GM19238 (cell line): ENCODE results near the gene ERVV-1.
"Not testable (repeated sequence)": the region's sequence is repeated elsewhere in the genome, so short reads cannot be mapped to it uniquely, and the experiment has no call there.

Source experiments
- DNase-seq: peaks from one replicate; pipeline ENCODE4 v3.0.0; 2011; ENCODE audit warnings: low spot score; ENCODE audit not compliant: insufficient read length

ERVV-1 gene

DNA sequence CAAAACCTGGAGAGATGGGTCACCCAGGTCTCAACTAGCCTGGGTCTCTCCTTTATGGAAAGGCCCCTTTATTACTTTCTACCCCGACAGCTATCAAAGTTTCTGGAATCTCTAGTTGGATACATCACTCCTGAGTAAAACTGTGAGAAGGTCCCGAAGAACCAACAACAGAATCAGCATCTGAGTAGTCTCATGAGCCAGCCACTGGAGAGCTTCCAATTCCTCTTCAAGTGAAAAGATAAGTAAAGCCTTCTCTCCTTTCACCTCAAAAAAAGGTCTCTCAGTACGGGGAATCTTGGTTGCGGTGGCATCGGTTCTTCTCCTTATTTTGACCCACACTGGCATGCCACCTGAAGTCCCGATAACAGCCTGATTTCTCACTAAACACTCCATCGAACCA lies at the start of gene ERVV-1:
TSS of gene ERVV-1 (plus strand) at position 301 of the 400 bp plus-strand sequence. CDS start 170 bp downstream, outside the sequence.
- no peak for DNase-seq

- DNase-seq: no peak
Measured at GRCh38 chr19:52967772-52968171, 45.9 kb upstream of the ERVV-1 start.

- DNase-seq: no peak
Measured at GRCh38 chr19:52981329-52981728, 32.4 kb upstream of the ERVV-1 start.

DNA sequence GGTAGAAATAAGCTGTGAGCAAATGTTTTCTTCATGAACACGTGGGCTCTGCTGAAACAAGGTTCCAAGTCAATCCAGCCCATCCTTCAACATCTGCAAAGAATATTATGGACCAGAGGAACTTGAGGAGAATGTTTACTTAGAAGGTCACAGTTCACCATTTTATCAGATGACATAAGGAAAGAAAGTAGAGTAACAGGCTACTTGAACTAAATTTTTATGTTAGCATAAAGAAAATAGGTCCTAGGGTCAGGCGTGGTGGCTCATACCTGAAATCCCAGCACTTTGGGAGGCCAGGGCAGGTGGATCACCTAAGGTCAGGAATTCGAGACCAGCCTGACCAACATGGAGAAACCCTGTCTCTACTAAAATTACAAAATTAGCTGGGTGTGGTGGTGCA lies 30.6 kb upstream of the ERVV-1 start:
- not testable (repeated sequence) for DNase-seq

DNA sequence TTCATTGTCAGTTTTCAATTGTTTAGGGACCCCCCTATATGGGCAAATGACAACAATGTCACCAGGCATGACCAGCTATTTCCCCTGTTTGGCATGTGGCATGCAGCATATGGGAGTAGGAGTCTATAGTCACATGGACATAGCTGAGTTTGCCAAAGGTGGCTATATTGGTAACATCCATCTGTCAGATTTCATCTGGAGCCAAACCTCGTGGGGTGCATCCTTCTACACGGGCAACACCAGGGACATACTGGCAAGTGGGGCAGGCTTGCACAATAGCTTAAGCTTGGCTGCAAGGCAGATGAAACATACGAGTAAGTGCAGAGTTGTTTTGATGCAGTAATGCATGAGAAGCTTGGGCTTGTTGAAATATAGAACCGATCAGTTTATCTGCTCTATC lies 26.5 kb upstream of the ERVV-1 start:
- no peak for DNase-seq

DNA sequence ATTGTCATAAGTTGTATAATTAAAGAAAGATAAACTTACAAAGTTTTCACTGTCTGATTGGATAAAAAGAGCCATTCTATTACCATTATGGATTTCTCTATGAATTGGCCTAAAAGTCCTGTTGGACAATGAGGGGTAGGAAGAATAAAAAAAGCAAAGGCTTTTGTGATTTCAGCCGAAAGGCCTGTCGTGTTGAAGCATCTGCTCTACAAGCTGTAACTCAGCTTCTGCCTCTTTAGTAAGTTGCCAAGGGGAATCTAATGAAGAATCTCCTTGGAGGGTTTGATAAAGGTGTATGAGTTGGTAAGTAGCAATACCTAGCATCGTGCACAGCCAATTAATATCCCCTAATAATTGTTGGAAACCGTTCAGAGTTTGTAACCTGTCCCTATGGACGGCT lies 25.2 kb upstream of the ERVV-1 start:
- DNase-seq: no peak

DNA sequence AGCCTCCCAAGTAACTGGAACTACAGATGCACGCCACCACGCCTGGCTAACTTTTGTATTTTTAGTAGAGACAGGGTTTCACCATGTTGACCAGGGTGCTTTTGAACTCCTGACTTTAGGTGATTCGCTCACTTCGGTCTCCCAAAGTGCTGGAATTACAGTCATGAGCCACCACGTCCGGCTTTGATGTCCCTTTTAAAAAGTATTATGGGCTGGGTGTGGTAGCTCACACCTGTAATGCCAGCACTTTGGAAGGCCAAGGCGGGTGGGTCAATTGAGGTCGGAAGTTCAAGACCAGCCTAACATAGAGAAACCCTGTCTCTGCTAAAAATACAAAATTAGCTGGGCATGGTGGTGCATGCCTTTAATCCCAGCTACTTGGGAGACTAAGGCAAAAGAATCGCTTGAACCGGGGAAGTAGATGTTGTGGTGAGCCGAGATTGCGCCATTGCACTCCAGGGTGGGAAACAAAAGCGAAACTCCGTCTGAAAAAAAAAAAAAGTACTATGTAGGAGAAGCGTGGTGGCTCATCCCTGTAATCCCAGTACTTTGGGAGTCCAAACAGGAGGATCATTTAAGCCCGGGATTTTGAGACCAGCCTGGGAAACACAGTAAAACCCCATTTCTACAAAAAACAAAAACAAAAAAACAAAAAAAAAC lies 22.8 kb upstream of the ERVV-1 start:
- DNase-seq: no peak

- DNase-seq: no peak
Measured at GRCh38 chr19:52991484-52991883, 22.2 kb upstream of the ERVV-1 start.

DNA sequence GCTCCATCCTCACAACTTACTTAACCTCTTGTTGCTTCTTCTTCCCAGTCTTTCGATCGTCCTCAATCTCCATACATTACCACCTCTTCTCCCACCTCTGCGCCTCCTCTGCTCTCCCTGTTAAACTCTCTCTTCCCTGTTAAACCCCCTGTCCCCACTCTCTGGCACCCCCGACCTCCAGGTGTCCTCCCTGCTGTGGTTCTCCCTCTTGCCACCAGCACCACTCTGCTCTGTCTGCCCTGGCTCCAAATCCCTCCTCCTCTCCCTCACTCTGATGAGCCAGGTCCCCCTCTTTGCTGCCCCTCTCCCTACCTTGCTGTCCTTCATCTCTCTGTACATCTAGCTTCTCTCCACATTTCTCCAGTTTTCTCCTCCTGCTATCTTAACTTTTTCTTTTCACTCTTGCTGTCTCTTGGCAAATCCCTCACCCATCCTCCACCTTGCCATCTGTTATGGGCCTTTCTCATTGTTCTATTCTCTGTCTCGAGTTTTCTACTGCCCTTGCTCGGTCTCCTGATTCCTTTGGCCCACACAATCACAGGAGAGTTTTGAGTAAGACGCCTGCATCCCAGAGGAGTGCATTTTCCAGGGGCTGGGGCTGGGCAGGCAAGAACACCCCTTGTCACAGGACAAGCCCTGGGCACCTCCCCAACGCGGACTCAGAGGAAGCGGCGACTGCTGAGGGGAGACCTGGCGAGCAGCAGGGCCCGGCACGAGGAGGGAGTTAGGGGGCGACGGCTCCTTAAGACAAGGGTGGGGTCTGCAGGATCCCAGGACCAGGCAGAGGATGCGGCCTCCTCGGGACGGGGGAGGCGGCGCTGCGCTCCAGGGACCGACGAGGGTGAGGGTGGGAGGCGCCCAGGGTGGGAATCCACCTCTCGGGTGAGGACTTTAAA lies 21.4 kb upstream of the ERVV-1 start:
- no peak for DNase-seq

DNA sequence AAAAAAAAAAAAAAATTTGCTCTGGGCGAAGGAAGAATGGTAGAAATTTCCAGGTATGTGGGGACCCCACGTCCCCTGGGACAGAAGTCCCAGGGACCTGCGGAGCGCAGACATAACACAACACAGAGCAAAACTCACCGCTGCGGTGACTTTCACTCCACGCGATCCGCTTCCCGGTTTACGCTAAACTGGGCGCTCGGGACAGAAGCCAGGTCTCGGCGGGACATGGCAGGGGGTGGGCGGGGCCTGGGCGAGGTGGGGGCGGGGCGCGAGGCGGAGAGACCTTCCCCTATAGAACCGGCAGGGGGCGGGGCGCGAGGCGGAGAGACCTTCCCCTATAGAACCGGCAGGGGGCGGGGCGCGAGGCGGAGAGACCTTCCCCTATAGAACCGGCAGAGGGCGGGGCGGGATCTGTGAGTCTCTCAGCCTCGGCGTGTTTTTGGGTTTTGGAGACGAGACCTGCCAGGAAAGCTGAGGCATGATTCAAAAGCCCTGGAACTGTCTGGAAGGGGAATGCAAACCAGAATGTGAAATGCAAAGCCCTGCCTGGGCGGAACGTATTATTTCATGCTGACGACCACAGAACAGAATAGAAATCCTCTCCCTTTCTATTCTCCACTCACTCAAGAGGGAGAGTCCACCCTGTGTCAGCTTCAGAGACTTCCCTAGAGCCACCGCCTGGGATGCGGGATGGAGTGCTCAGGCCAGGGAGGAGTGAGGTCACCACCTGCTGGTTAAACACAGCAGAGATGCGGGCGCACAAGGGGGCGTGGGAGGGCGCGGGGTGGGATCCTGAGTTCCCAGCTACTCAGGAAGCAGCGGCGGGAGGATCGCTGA lies 20.2 kb upstream of the ERVV-1 start:
- DNase-seq: peak; percentile 46

- DNase-seq: no peak
Measured at GRCh38 chr19:52995711-52996110, 18.0 kb upstream of the ERVV-1 start.

DNA sequence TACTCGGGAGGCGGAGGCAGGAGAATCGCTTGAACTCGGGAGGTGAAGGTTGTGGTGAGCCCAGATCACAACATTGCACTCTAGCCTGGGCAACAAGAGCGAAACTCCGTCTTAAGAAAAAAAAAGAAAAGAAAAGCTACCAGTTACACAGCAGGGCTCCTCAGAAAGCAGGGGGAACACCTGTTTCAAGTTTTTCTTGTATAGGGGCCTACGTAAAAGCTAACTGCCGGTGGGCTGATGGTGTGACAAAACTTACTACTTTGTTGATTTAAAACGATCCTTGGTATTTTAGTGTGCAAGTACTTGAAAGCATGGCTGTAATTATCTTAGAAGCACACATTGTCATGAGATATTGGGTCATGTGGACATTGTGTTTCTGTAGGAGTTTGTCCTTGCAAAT lies 15.7 kb upstream of the ERVV-1 start:
- no peak for DNase-seq

DNA sequence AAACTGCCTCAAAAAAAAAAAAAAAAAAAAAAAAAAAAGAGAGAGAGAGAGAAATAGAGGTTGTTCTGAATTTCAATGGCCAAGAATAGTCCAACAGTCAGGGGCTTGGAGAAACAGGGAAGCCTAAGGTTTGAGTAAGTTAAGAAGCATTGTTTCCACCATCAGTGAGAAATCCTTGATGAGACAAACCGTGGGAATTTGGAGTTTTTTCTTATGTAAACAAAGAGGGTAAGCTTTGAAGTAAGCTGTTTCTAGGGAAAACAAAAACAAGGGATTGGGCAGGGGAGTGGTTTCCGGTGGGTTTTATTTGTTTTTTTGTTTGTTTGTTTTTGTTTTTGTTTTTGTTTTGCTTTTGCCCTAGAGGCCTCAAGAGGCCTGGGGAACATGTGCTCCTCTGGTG lies 11.2 kb upstream of the ERVV-1 start:
- DNase-seq: no peak

- DNase-seq: no peak
Measured at GRCh38 chr19:53004242-53004641, 9.5 kb upstream of the ERVV-1 start.

DNA sequence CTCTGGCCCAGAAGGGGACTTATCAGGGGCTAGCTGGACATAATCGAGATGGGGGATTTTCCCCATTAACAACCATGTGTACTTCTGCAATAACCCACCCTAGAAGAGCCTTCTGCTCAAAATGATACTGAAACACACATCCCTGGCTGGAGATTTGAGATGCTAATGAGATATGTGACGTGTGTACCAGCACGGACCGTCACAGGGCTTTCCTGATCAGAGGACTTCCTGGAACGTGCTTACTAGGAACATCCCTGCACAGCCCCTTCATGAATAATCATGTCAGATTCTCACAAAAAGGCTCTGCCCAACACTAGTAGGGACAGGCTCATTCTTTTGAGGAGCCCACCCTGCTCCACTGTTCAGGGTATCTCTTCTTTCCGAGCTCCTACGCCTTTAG lies 6.5 kb upstream of the ERVV-1 start:
- no peak for DNase-seq

- DNase-seq: no peak
Measured at GRCh38 chr19:53007606-53008005, 6.1 kb upstream of the ERVV-1 start.

DNA sequence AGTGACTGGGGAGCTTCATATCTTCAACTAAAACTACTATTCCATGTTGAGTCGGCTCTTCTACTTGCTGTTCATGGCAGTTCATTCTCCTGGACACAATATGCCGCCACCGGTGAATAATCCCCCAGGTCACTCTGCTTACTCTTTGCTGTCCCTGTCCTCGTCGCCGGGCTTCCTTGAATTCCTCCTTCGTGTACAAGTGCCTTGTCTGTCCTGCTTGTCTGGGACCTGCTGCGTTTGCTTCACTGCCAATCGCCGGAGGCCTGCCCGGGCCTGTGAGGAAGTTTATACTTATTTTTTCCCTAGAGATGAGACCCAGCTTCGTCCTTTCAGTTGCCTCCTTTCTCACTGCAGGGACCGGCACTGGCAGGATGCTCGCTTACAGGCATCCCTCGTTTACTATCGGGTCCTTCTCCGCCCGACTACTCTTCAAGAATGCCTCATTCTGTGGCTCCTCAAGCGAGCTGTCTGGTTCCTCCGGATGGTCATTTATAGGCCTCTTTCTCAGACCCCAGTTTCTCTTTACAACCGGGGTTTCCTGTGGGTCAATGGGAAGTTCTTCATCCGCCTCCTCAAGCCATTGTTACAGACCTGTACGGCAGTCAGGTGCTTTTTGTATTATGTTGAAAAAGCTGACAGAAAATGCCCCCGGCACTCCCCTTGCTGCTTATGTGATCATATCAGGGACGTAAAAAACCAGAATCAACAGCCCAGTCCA lies 5.5 kb upstream of the ERVV-1 start:
- no peak for DNase-seq

DNA sequence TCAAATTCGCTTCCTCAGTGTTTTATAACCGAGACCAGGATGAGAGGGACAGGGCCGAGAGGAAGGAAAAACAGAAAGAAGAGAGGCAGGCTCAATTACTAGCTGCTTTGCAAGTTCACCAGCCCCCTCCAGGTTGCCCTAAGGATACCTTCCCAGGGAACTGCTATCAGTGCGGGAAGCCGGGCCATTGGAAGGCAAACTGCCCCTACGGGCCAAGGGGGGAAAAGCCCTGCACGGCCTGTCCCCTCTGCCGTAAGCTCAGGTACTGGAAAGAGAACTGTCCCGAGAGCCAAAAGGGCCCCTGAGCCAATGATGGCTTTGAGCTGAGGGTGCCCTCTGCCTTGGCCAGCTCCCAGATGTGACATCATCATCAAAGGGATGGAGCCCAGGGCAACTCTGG lies 3.2 kb upstream of the ERVV-1 start:
- DNase-seq: no peak

GRCh38 chr19:53012006-53012405 lies 1.7 kb upstream of the ERVV-1 start:
- DNase-seq: no peak

GRCh38 chr19:53015159-53015558 lies 1.4 kb downstream of the ERVV-1 start:
- no peak for DNase-seq

DNA sequence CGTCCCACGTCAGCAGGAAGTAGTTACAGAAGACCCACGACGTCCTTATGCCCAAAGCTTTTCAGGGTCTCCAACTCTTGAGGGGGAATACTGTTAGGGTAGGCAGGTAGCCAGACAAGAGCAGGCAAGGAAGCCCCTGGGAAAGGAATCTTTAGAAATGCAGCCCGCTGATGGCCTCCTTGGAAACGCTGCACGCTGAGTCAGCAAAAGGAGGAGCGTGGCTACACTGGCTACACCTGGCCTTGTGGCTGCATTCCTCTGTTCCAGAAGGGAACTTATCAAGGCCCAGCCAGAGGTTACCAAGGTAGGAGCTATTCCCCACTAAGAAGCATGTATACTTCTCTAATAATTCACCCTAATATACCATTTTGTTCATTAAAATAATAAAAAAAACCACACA lies 2.0 kb downstream of the ERVV-1 start:
- DNase-seq: no peak
